AG04450 (cell line): ENCODE results near the gene PML. TPM values are rescaled to one million over a fixed set of nuclear protein-coding genes. Genes with fewer than 3 reads are reported as not detected.
A peak's percentile ranks its signal among the peaks of the same experiment; 100 is the strongest.
"Not testable (repeated sequence)": the region's sequence is repeated elsewhere in the genome, so short reads cannot be mapped to it uniquely, and the experiment has no call there.

Experiments used
- CTCF ChIA-PET: fragments of 300-600, 350-600 bp; formaldehyde crosslinking; extraction: SDS; loops from one replicate; lab custom pipeline; 2022; ENCODE audit warnings: antibody characterized with exemption, inconsistent platforms; lab: Charles Lee
- POLR2A ChIA-PET: fragments of 350-600 bp; formaldehyde crosslinking; extraction: SDS; loops from one replicate; lab custom pipeline; 2021; ENCODE audit warnings: antibody characterized with exemption, inconsistent platforms; lab: Yijun Ruan, JAX
- DNase-seq: peaks from one replicate; pipeline ENCODE4 v3.0.0-alpha.2; 2011; ENCODE audit warnings: low read depth, low spot score
- H3K27ac ChIP-seq: one replicate; pipeline ENCODE4 v1.5.1; 2012; ENCODE audit warnings: low read depth, low read length, control low read depth
- H3K27me3 ChIP-seq: one replicate; pipeline ENCODE4 v1.6.0; 2012; ENCODE audit warnings: low read length; ENCODE audit not compliant: control insufficient read depth, insufficient read depth
- H3K4me3 ChIP-seq: 2 replicates; pipeline ENCODE4 v1.5.1; 2011; ENCODE audit warnings: mild to moderate bottlenecking, low read depth, low read length, control low read depth
- H3K9me3 ChIP-seq: 2 replicates; pipeline ENCODE4 v1.5.1; 2012; ENCODE audit warnings: low read length; ENCODE audit not compliant: control insufficient read depth, insufficient read depth
- CTCF ChIP-seq: IDR thresholded peaks from 2 replicates; pipeline ENCODE4 v1.5.1; 2011; ENCODE audit warnings: low read depth, low read length, control low read depth, inconsistent platforms
- polyA plus RNA-seq: library from polyadenylated mRNA; depleted of rRNA; stranded (reverse); fragments of >200 nt; gene quantifications from 2 replicates; pipeline ENCODE4 v1.2.3, GENCODE V29; 2011

The PML gene
- polyA plus RNA-seq, 1 experiment, result 7.6 TPM

- Histone ChIP-seq H3K9me3 (no peaks in the 10 kb centered on the region; the same call in 1 of the 2 replicates), H3K27me3 (no peaks in the 10 kb centered on the region), H3K4me3 (no peak overlapping the region), H3K27ac (no peak overlapping the region)
- ChIA-PET CTCF (interaction anchor here (1.1 to 7.3 kb wide), 5 partner anchors 18 to 338 kb away, joined by 3 to 163 read pairs (median 8); no protein-coding TSS in a partner anchor), POLR2A (interaction anchor here (1.1 kb wide), 1 partner anchor 18 kb away, joined by 5 read pairs; no protein-coding TSS in a partner anchor)
- no peak for DNase-seq
- no peak for TF ChIP-seq CTCF
Measured at GRCh38 chr15:73969151-73969759, 25.3 kb upstream of the PML start.

DNA sequence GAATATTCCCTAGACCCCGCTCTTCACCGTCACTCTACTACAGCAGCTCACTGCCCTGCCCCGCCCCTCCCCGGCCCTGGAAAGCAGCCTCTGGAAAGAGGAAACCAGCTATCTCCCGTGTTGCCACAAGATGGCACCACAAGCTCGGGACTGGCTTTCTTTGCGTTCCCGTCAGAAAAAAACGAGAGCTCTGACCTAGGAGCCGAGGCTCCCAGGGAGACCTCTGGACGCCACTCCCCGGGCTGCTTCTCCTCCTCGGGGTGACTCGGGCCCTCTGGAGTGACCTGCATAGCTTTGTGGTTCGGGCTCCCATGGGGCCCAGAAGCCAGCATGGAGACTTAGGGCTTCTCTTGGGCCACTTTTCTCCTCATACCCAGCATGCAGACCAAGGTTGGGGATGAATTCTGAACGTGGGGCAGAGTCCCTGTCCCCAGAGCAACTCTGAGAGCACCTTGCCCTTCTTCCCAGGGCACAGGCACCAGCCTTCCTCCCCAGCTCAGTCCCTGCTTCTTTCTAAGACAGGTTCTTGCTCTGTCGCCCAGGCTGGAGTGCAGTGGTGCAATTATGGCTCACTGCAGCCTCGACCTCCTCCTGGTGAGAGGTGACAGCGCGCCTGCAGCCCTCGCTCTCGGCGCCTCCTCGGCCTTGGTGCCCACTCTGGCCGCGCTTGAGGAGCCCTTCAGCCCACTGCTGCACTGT, 21.4 kb upstream of the PML start:
- Histone ChIP-seq H3K27ac (no peak overlapping the region), H3K27me3 (no peaks in the 10 kb centered on the region), H3K9me3 (peaks cover 3% of the 10 kb centered on the region; the same call in 1 of the 2 replicates), H3K4me3 (peak overlapping the region; percentile 29; the same call in 1 of the 2 replicates)
- DNase-seq, result peak; percentile 51
- TF ChIP-seq CTCF, result peak; percentile 92
- ChIA-PET POLR2A (interaction anchor here (0.6 to 1.1 kb wide), 3 partner anchors 21 to 64 kb away, joined by 3 to 10 read pairs (median 7); partner anchors contain the start of gene PML), CTCF (interaction anchor here (0.5 to 7.3 kb wide), 56 partner anchors 9 to 741 kb away, joined by 3 to 163 read pairs (median 5); partner anchors contain the start of genes ISLR, PML, STOML1 and TBC1D21)

GRCh38 chr15:73973683-73974200, 20.8 kb upstream of the PML start:
- H3K9me3 ChIP-seq, H3K27ac ChIP-seq, H3K27me3 ChIP-seq, POLR2A ChIA-PET, H3K4me3 ChIP-seq, DNase-seq: not testable (repeated sequence)
- CTCF ChIA-PET, result interaction anchor here (0.8 to 7.3 kb wide), 20 partner anchors 9 to 350 kb away, joined by 3 to 163 read pairs (median 9); partner anchors contain the start of gene STOML1

DNA sequence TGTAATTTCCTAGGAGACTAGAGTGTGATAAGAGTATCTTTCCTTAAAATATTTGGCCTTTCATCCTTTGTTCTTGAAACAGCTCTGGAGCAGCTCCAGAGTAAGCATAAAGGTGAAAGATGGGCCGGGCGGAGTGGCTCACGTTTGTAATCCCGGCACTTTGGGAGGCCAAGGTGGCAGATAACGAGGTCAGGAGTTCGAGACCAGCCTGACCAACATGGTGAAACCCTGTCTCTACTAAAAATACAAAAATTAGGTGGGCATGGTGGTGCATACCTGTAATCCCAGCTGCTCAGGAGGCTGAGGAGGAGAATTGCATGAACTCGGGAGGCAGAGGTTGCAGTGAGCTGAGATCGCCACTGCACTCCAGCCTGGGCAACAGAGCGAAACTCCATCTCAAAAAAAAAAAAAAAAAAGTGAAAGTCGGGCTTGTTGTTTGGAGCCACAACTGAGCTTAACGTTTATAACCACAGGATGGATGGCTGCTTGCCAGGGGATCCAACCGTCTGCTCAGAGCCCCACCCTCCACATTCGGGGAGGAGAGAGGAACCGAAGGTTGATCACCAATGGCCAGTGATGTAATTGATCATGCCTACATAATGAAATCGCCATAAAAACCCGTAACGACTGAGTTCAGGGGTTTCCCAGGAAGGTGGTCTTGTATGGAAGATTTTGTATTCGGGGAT, 18.9 kb upstream of the PML start:
- not testable (repeated sequence) for H3K9me3 ChIP-seq, H3K27ac ChIP-seq, H3K27me3 ChIP-seq, DNase-seq, H3K4me3 ChIP-seq
- POLR2A ChIA-PET, result interaction anchor here (1.0 kb wide), 1 partner anchor 19 kb away, joined by 4 read pairs; the partner anchor contains the start of gene PML
- CTCF ChIA-PET, result interaction anchor here (0.6 to 7.3 kb wide), 12 partner anchors 9 to 703 kb away, joined by 3 to 163 read pairs (median 4); no protein-coding TSS in a partner anchor

DNA sequence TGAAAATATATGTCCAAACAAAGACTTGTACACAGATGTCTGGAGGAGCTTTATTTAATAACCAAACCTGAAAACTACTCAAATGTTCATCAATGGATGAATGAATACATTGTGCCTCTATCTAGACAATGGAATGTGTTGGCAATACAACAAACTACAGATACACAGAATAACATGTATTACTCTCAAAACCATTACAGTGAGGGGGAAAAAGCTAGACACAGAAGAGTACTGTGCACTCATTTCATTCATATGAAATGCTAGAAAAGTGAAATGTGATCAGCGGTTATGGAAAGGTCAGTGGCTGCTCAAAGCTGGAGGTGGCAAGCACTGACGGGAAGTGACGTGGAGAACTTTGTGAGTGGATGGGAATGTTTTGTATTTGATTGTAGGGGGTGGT, 15.6 kb upstream of the PML start:
- TF ChIP-seq CTCF, result no peak
- no peak overlapping the region for H3K4me3 ChIP-seq
- no peaks in the 10 kb centered on the region for H3K27me3 ChIP-seq
- no peak overlapping the region for H3K27ac ChIP-seq
- H3K9me3 ChIP-seq, result peaks cover 3% of the 10 kb centered on the region; the same call in 1 of the 2 replicates
- CTCF ChIA-PET, result interaction anchor here (0.7 to 2.1 kb wide), 5 partner anchors 14 to 344 kb away, joined by 3 to 10 read pairs (median 5); no protein-coding TSS in a partner anchor
- DNase-seq, result no peak
- POLR2A ChIA-PET, result no interaction called here
